Panc1 (cell line): ENCODE results near the gene CEP68. TPM values are rescaled to one million over a fixed set of nuclear protein-coding genes. Genes with fewer than 3 reads are reported as not detected.

ENCODE experiments used
- ATAC-seq: fragments of 200-7000 bp; cut with Tn5 transposase; 2 replicates; pipeline ENCODE4 v1.9.1; 2020; ENCODE audit warnings: mild to moderate bottlenecking, moderate library complexity
- BruUV-seq: library from RNA; stranded (reverse); fragments of 400-500 nt; replicated peaks from 2 replicates; lab custom pipeline; 2021; lab: Mats Ljungman, UMichigan
- CTCF ChIA-PET: fragments of 300-600 bp; sonication (Branson Sonifier 250); formaldehyde crosslinking; loops from one replicate; lab custom pipeline; 2022; ENCODE audit warnings: antibody characterized with exemption; lab: Charles Lee
- POLR2A ChIA-PET: fragments of 300-600 bp; sonication (Branson Sonifier 250); formaldehyde crosslinking; loops from one replicate; lab custom pipeline; 2022; ENCODE audit warnings: antibody characterized with exemption; lab: Charles Lee
- DNase-seq: peaks from one replicate; pipeline ENCODE4 v3.0.0-alpha.2; 2010; ENCODE audit warnings: low read depth, low spot score
- H3K27ac ChIP-seq: 2 replicates; pipeline ENCODE4 v1.5.1; 2011; ENCODE audit warnings: mild to moderate bottlenecking, low read length, inconsistent platforms
- H3K27me3 ChIP-seq: fragments of 200-500 bp; sonication (Bioruptor generic); 2 replicates; pipeline ENCODE4 v1.6.0; 2014; ENCODE audit warnings: low read length, inconsistent platforms; ENCODE audit not compliant: control insufficient read depth, insufficient read depth
- H3K36me3 ChIP-seq: fragments of 200-500 bp; sonication (Bioruptor generic); 2 replicates; pipeline ENCODE4 v1.5.1; 2014; ENCODE audit warnings: inconsistent platforms, mild to moderate bottlenecking, low read length, moderate library complexity; ENCODE audit not compliant: control insufficient read depth, insufficient read depth
- H3K4me1 ChIP-seq: 2 replicates; pipeline ENCODE4 v1.5.1; 2011; ENCODE audit warnings: inconsistent platforms, mild to moderate bottlenecking, low read length, moderate library complexity; ENCODE audit not compliant: control insufficient read depth, insufficient read depth
- H3K4me3 ChIP-seq, 2 experiments: 2 replicates each; pipeline ENCODE4 v1.5.1; 2011 to 2012; ENCODE audit warnings: low read depth in 2 of 2, low read length in 2 of 2, mild to moderate bottlenecking in 2 of 2, inconsistent platforms in 1 of 2, moderate library complexity in 1 of 2
- H3K9me3 ChIP-seq: fragments of 200-500 bp; sonication (Bioruptor generic); 2 replicates; pipeline ENCODE4 v1.5.1; 2014; ENCODE audit warnings: low read depth, mild to moderate bottlenecking, inconsistent platforms, low read length, moderate library complexity; ENCODE audit not compliant: control insufficient read depth, insufficient read depth
- POLR2AphosphoS5 ChIP-seq: IDR thresholded peaks from 2 replicates; pipeline ENCODE4 v1.6.1; 2012; ENCODE audit warnings: mild to moderate bottlenecking, low read depth, low read length, moderate library complexity
- REST ChIP-seq, 2 experiments: IDR thresholded peaks; 2 replicates each; pipeline ENCODE4 v1.6.1; 2011 to 2012; ENCODE audit warnings: low read depth in 2 of 2, control low read depth in 1 of 2, low read length in 1 of 2, mild to moderate bottlenecking in 1 of 2, moderate library complexity in 1 of 2; ENCODE audit not compliant: insufficient read depth in 1 of 2
- SIN3A ChIP-seq: IDR thresholded peaks from 2 replicates; pipeline ENCODE4 v1.6.1; 2012; ENCODE audit warnings: low read depth, mild to moderate bottlenecking, low read length, moderate library complexity, borderline replicate concordance; ENCODE audit not compliant: insufficient read depth
- TCF7L2 ChIP-seq: IDR thresholded peaks from 2 replicates; pipeline ENCODE4 v1.6.1; 2011; ENCODE audit warnings: mild to moderate bottlenecking, low read depth, low read length, inconsistent platforms
- in situ Hi-C: cut with HindIII; loops from 2 replicates; pipeline ENCODE4 v1.10.0; 2016; ENCODE audit warnings: low sequenced_read_pairs, low pct_unique_long_range_greater_than_20kb
- intact Hi-C: fragments of 100-400 bp; cut with micrococcal nuclease; formaldehyde crosslinking; loops from one replicate; pipeline ENCODE4 v1.10.0; 2022; ENCODE audit not compliant: unreplicated experiment
- total RNA-seq: library from RNA; stranded (reverse); gene quantifications from one replicate; pipeline ENCODE4 v1.2.1, GENCODE V29; 2021; ENCODE audit not compliant: unreplicated experiment
- TF ChIP-seq, protein P1 (sequence below): fragments of 450-650 bp; IDR thresholded peaks from 2 replicates; pipeline ENCODE4 v1.5.1; 2017; ENCODE audit warnings: mild to moderate bottlenecking

Gene CEP68
- total RNA-seq, 1 experiment from 2014 or later: 13.3 TPM

DNA sequence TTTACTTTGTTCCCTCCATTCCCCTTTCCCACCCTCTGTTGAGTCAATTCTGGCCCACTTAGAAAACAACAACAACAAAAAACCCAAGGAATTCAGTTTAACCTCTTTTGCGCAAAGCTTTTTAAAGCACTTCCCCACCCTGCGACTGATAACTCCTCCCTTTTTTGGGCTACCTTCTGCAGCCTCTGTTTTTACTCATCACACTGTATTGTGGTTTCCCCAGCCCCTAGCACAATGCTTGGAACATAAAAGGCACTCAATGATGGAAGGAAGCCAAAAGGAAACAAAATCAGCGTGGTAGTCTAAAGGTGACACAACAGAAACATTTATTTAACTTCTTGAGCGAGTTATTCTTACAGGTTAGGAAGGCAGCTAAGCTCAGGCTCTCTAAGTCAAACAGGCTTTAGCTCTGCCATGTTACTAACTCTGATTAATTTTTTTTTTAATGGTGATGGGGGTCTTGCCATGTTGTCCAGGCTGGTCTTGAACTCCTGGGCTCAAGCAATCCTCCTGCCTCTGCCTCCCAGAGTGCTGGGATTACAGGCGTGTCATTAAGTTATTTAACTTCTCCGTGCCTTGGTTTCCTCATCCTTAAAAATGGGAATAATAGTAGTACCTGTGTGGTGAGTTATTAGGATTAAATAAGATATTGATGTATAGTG, 1.3 kb downstream of the CEP68 start:
- Histone ChIP-seq H3K4me3 (peak overlapping the region; percentile 79), H3K27me3 (no peaks in the 10 kb centered on the region), H3K9me3 (no peaks in the 10 kb centered on the region), H3K27ac (peak overlapping the region; percentile 78), H3K4me1 (peaks cover 13% of the 10 kb centered on the region), H3K36me3 (no peaks in the 10 kb centered on the region; the same call in 1 of the 2 replicates)
- ChIA-PET POLR2A (interaction anchor here (0.5 kb wide), 1 partner anchor 378 kb away, joined by 4 read pairs; no protein-coding TSS in a partner anchor), CTCF (no interaction called here)
- no peak for DNase-seq
- TF ChIP-seq POLR2AphosphoS5 (no peak), SIN3A (no peak), TCF7L2 (no peak)
- TF ChIP-seq, protein P1, sequence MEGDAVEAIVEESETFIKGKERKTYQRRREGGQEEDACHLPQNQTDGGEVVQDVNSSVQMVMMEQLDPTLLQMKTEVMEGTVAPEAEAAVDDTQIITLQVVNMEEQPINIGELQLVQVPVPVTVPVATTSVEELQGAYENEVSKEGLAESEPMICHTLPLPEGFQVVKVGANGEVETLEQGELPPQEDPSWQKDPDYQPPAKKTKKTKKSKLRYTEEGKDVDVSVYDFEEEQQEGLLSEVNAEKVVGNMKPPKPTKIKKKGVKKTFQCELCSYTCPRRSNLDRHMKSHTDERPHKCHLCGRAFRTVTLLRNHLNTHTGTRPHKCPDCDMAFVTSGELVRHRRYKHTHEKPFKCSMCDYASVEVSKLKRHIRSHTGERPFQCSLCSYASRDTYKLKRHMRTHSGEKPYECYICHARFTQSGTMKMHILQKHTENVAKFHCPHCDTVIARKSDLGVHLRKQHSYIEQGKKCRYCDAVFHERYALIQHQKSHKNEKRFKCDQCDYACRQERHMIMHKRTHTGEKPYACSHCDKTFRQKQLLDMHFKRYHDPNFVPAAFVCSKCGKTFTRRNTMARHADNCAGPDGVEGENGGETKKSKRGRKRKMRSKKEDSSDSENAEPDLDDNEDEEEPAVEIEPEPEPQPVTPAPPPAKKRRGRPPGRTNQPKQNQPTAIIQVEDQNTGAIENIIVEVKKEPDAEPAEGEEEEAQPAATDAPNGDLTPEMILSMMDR: no peak
- in situ Hi-C loops (no loop called here), intact Hi-C loops (no loop called here)
- no peak for ATAC-seq
- TSS peak; percentile 79 for BruUV-seq

GRCh38 chr2:65059071-65059470, 2.9 kb downstream of the CEP68 start:
- in situ Hi-C loops (no loop called here), intact Hi-C loops (no loop called here)
- DNase-seq (no peak), ATAC-seq (no peak)
- TF ChIP-seq POLR2AphosphoS5 (no peak), TCF7L2 (no peak), REST (IDR thresholded peaks at IDR 0.05; ENCODE audit: insufficient read depth in 1 of 2, low read depth in 2 of 2, low read length in 1 of 2) (no peak), SIN3A (no peak)
- TF ChIP-seq, protein P1: no peak
- no peaks in the 10 kb centered on the region for H3K27me3 ChIP-seq
- H3K36me3 ChIP-seq: no peaks in the 10 kb centered on the region; the same call in 1 of the 2 replicates
- CTCF ChIA-PET: no interaction called here
- POLR2A ChIA-PET: no interaction called here
- no peak overlapping the region for H3K4me3 ChIP-seq
- no peak overlapping the region for H3K27ac ChIP-seq
- H3K4me1 ChIP-seq: peaks cover 13% of the 10 kb centered on the region
- no TSS peak for BruUV-seq
- H3K9me3 ChIP-seq: no peaks in the 10 kb centered on the region
